ENCODE results near the gene SYNGAP1.

SYNGAP1 gene

DNA sequence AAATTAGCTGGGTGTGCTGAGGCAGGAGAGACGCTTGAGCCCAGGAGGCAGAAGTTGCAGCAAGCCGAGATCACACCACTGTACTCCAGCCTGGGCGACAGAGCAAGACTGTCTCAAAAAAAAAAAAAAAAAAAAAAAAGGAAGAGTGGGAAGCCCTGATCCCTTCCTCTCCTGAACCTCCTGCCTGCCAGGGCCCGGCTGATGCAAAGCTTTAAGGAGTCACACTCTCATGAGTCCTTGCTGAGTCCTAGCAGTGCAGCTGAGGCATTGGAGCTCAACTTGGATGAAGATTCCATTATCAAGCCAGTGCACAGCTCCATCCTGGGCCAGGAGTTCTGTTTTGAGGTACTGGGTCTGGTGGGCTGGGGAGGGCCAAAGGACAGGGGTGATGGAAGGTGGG lies 15.1 kb downstream of the SYNGAP1 start:
- no peak overlapping the region for H3K4me3 ChIP-seq (ENCODE audit: low read depth, low read length)
- TF ChIP-seq, protein P1, sequence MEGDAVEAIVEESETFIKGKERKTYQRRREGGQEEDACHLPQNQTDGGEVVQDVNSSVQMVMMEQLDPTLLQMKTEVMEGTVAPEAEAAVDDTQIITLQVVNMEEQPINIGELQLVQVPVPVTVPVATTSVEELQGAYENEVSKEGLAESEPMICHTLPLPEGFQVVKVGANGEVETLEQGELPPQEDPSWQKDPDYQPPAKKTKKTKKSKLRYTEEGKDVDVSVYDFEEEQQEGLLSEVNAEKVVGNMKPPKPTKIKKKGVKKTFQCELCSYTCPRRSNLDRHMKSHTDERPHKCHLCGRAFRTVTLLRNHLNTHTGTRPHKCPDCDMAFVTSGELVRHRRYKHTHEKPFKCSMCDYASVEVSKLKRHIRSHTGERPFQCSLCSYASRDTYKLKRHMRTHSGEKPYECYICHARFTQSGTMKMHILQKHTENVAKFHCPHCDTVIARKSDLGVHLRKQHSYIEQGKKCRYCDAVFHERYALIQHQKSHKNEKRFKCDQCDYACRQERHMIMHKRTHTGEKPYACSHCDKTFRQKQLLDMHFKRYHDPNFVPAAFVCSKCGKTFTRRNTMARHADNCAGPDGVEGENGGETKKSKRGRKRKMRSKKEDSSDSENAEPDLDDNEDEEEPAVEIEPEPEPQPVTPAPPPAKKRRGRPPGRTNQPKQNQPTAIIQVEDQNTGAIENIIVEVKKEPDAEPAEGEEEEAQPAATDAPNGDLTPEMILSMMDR (IDR thresholded peaks at IDR 0.05; ENCODE audit: borderline replicate concordance, insufficient read depth, low read depth, low read length): no peak

DNA sequence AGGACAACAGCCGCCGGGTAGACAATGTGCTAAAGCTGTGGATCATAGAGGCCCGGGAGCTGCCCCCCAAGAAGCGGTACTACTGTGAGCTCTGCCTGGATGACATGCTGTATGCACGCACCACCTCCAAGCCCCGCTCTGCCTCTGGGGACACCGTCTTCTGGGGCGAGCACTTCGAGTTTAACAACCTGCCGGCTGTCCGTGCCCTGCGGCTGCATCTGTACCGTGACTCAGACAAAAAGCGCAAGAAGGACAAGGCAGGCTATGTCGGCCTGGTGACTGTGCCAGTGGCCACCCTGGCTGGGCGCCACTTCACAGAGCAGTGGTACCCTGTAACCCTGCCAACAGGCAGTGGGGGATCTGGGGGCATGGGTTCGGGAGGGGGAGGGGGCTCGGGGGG lies 17.8 kb downstream of the SYNGAP1 start:
- TF ChIP-seq, protein P1 (IDR thresholded peaks at IDR 0.05; ENCODE audit: borderline replicate concordance, insufficient read depth, low read depth, low read length): no peak
- H3K4me3 ChIP-seq (ENCODE audit: low read depth, low read length): no peak overlapping the region

DNA sequence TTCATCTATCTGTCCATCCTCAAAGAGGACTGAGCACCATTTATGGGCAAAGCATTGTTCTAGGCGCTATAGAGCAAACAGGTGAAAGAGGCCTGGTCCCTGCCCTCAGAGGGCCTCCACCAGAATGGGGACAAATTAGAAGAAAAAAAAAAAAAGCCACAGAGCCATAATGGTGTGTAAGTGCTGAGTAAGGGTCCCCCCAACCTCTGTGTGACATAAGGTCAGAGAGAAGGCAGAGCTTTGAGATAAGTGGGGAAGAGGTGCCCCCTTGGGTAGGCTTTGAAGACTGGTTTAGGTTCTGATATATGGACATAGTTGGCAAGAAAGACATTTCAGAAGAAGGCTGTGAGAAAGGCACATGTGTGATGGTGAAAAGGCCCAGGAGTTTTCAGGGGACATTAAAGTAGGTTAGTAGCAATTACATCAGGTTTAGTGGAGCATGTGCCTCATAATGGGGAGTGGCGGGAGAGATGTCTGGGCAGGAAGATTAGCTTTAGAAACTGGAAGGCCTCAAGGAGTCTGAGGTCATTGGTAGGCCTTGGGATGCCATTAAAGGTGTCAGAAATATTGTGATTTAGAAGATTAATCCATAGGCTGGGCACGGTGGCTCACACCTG lies 19.2 kb downstream of the SYNGAP1 start:
- TF ChIP-seq, protein P1 (IDR thresholded peaks at IDR 0.05; ENCODE audit: borderline replicate concordance, insufficient read depth, low read depth, low read length): no peak
- no peak overlapping the region for H3K4me3 ChIP-seq (ENCODE audit: low read depth, low read length)

DNA sequence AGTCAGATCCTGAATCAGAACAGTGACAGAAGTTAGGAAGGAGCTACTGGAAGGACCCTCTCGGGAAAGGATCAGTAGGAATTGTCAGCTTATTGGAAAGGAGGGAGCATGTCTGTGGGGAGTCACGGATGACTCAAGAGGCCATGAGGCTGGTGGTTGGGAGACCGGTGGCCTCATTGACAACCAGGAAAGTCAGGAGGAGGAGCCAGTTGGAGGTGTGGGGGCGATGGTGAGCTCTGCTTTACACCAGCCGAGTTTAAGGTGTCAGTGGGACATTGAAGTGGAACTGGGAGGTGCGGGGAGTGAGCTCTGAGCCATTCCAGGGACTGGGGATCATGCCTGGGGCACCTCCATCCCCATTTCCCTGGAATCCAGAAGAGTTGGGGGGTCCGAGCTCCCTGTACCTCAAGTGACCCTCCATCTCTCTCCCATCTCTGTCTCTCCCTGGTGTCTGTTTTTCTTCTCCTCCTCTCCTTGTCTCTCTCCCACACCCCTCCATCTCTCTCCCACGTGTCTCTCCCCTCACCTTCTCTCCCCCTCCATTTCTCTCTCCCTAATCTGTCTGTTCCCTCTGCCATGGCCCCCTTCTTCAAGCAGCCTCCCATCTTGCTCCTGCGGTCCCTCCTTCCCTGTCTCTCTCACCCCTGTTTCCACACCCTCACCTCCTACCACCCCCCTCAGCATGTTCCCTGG lies 20.2 kb downstream of the SYNGAP1 start:
- H3K4me3 ChIP-seq (ENCODE audit: low read depth, low read length): no peak overlapping the region
- TF ChIP-seq, protein P1 (IDR thresholded peaks at IDR 0.05; ENCODE audit: borderline replicate concordance, insufficient read depth, low read depth, low read length): no peak

DNA sequence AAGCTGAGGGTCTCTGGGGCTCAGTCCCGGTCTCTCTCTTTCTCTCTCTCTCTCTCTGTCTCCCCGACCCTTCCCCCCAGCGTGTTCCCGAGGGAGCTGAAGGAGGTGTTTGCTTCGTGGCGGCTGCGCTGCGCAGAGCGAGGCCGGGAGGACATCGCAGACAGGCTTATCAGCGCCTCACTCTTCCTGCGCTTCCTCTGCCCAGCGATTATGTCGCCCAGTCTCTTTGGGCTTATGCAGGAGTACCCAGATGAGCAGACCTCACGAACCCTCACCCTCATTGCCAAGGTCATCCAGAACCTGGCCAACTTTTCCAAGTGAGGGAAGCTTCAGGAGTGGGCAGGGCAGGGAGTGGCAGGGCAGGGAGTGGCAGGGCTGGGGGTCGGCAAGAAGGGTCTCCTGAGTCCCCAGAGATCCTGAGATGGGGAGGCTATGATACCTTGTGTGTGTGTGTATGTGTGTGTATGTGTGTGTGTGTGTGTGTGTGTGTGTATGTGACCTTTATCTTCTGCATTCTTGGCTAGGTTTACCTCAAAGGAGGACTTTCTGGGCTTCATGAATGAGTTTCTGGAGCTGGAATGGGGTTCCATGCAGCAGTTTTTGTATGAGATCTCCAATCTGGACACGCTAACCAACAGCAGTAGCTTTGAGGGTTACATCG lies 20.9 kb downstream of the SYNGAP1 start:
- no peak overlapping the region for H3K4me3 ChIP-seq (ENCODE audit: low read depth, low read length)
- TF ChIP-seq, protein P1 (IDR thresholded peaks at IDR 0.05; ENCODE audit: borderline replicate concordance, insufficient read depth, low read depth, low read length): no peak

DNA sequence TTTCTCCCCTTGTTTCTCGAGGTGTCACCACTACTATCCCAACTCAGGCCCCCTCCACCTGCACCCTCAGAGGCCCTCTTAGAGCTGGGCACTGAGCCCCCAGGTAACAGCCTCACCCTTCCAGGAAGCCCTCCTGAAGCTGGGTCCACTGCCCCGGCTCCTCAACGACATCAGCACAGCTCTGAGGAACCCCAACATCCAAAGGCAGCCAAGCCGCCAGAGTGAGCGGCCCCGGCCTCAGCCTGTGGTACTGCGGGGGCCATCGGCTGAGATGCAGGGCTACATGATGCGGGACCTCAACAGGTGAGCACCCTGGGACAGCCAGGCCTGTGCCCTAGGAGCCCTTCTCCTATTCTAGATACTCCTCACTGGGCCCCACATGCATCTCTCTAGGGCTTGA lies 21.6 kb downstream of the SYNGAP1 start:
- TF ChIP-seq, protein P1 (IDR thresholded peaks at IDR 0.05; ENCODE audit: borderline replicate concordance, insufficient read depth, low read depth, low read length): no peak
- H3K4me3 ChIP-seq (ENCODE audit: low read depth, low read length): no peak overlapping the region
